Right renal cortex interstitium (tissue), 3 donors: ENCODE data around the gene TBX4. TPM values are rescaled to one million over a fixed set of nuclear protein-coding genes. Genes with fewer than 3 reads are reported as not detected.

ENCODE experiments used
- DNase-seq, 3 donors: peaks; one replicate each; pipeline ENCODE4 v3.0.0-alpha.2; 2013; ENCODE audit warnings: low read depth in 3 of 3, low spot score in 2 of 3
- polyA plus RNA-seq, 3 donors: library from polyadenylated mRNA; unstranded; fragments of 120-200 nt; gene quantifications; one replicate each; pipeline ENCODE4 v1.2.1, GENCODE V29; 2013; ENCODE audit not compliant: insufficient read length in 3 of 3

TBX4 gene
- polyA plus RNA-seq, 3 donors: 0.07 to 0.31 (median 0.26) TPM

DNA sequence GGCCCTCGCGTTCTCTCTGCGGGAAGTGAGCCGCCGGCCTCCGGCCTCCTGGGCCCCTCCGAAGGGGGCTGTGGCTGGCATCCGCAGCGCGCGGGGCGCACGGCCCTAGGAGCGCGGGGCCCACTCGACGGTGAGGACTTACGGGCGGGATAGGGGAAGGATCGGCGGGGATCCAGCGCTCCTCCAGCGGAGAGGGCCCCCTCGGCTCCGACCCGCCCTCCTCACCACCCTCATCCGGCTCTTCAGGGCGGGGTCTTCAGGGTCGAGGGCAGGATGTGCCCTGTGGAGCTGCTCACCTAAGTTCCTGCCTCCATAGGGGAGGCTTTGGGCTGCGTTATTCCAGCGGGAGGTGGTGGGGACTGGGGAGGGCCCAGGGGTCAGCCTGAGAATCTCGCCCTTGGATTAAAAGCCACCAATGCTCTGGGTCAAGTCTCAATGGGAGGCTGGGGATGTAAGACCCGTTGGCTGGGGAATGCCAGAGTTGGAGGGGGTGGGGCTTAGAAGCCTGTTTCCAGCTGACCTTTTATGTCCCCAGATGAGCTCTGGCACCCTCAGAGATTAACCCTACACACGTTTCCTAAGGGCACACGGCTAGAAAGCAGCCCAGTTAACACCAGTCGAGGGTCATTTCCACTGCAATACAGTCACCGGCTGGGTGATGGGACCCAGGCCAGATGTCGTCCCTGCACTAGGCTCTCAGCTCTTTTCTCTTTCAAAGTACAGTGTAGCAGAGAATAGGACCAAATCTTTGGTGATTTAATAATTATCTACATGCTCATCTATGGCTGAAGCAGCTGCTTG lies 39.2 kb upstream of the TBX4 start:
- DNase-seq: no peak

DNA sequence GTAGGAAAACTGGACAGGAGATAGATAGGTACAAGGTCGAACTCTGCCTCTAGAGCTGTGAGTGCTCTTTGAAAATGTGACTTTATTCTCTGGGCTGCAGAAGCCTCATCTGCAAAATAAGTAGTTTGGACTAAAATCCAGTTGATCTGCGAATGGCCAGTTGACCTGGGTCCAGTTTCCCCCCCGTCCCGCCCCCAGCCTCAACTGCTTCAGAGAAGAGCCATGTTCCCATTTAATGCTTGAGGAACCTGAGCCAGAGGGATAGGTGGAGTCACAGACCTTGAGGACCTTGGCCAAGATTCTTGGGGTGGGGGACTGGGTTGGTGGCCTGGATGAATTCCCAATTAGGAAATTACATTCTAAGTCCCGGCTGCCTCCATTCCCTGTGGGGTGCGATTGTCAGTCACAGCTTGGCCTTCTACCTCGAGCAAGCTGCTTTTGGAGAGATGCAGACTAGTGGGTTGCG lies 38.5 kb upstream of the TBX4 start:
- no peak for DNase-seq

DNA sequence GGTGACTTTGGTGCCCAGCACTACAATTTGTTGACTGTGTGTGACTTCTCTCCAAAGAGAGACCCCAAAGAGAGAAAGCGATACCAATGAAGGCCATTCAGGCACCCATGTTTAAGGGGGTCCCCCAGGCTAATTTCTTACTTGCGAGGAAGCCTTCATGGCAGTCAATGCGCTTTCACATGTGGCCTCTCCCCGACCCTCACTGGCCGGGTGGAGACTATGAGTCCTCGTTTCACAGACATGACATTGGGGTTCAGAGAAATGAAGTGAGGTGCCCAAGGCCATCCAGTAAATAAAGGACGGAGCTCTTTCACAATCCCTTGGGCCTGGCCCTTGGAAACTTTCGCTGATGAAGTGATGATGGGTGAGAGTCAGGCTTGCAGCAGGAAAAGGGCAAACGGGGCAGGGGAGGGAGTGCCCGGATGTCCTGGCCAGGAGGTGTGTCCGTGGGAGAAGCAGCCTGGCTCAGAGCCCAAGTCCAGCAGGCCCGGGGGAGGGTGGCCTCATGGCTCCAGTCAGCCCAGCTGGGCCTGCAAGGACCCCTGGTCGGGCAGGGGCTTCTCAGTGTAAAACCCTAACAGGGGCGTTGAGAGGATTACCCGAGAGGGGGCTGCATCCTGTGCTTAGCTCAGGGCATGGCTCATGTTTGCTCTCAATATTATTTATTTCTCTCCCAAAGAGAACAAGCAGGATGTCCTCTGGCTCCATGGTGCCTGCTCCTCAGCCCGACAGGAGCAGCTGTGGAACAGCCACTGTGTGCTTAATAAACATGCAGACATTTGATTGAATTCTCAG lies 37.9 kb upstream of the TBX4 start:
- no peak for DNase-seq

DNA sequence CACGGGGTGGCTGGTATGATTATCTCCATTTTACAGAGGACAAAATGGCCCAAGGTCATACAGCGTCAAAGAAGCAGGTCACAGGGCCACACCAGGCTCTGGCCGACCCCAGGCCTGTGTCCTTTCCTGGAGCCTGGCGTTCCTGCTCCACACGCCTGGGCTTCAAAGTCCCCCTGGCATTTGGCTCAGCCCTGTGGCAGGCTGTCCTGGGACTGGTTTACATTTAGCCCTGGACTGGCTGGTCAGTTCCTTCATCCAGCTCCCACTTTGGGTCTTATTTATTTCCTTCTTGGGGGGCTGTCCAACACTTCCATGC lies 37.3 kb upstream of the TBX4 start:
- no peak for DNase-seq

DNA sequence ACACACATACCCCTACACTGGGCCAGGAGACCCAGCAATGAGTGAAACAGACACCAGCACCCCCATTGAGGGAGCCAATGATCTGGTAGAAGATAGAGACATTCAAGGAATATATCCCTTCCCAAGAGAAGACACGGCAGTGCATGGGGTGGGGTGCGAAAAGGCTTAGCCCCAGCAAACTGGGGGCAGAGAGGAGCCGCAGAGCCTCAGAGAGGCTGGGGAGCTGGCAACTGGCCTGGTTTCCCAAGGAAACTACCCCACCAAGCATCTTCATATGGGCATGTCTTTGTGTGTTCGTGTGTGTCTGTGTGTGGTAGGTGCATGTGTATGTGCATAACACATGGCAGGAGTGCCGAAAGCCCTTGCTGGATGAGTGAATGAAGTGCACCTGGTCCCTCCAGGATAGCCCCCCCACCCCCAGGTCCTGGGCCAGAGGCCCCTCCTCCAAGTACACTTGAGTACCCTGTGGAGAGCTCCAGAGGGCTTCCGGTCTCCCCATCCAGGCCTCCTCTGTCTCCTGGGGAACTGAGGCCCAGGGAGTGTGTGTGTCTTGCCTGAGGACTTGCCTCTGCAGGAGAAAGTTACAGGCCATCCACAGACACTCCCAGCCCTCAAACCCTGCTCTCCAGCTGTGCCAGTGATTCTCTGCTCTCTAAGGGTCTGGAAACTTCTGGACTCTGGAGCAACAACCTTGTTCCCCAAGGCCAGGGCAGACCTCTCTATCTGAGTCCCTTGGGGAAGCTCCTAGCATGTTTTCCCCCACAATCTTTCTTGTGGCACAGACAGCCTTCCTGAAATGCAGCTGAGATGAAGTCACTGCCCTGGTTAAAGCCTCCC lies 36.6 kb upstream of the TBX4 start:
- DNase-seq: no peak

DNA sequence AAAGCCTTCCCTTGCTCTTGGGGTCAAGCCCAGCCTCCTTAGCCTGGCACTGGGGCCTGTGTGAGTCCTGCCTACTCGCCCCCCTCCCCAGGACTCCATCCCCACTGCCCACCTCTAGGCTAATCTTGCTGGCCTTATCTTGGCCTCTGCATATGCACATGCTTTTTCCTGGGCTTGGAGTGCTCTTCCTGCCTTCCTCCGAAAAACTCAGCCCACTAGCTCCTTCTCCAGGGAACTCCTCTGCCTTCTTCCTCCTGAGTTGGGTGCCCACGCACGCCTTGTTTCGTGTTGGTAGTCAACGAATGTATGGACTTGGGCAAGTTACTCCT lies 36.0 kb upstream of the TBX4 start:
- no peak for DNase-seq

DNA sequence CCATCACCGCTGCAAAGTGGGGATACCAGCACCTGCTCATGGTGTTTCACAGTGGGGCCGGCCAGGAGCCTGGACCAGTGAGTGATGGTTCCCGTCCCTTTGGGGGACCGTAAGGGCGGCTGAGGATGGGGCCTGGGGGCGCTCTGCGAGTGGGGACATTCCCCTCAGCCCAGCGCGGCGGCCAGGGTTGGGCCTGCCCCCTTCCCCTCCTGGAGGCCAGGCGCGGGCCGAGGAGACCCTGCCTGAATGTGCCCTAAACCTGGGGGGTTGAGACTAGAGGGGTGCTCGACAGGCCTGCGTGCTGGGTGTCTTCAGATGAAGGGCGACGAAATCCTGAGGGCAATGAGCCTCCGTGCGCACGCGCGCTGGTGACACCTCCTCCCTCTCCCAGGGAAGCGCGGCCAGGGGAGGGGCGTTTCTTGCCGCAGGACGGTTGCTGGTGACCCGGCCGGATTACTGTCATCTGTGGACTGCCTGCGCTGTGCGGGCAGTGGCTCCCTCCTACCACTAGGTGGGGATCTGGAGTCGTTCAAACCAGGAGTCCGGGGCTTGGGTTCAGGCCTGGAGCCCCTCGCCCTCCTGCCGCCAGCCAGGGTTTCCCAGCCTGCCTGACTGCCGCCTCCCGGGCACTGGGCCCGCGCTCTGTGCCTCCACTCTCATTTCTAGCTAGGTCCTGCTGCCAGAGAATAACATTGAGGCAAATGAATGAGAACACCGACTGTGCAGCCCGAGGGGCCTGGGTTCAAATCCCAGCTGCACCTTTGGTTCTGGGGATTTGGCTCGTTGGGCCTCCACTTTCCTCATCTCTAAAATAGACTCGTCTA lies 35.5 kb upstream of the TBX4 start:
- no peak for DNase-seq

DNA sequence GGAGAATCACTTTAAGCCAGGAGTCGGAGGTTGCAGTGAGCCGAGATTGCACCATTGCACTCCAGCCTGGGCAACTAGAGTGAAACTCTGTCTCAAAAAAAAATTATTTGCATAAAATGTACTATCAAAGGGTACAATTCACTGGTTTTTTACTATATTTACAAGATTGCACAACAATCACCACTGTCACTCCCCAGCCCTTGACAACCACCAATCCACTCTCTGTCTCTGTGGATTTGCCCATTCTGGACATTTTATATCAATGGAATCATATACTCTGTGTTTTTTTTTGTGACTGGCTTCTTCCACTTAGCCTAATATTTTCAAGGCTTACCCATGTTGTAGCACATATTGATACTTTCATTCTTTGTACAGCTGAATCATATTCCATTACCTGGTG lies 33.8 kb upstream of the TBX4 start:
- no peak for DNase-seq

DNA sequence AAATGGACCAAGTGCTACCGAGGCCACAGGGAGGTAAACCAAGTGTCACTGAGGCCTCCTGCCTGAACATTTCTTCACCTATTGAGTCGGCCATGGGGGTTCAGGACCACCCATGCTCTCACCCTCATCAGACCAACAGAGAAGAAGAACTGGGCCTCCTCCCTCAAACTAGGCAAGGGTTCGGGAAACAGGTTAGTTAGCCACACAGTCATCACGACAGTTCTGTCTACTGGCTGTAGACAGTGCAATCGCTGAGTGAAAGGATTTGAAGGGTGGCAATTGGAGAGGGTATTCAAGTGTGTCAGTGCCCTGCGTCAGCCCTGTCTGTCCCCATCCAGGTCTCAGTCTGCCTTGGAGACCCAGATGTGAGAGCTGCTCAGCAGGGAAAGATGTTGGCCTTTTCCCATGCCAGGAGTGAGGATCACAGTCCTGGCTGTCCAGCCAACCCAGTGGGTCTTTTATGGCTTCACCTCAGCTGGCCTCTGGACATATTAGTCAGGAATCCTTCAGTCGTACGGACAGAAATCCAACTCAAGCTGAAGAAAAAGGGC lies 32.7 kb upstream of the TBX4 start:
- no peak for DNase-seq

DNA sequence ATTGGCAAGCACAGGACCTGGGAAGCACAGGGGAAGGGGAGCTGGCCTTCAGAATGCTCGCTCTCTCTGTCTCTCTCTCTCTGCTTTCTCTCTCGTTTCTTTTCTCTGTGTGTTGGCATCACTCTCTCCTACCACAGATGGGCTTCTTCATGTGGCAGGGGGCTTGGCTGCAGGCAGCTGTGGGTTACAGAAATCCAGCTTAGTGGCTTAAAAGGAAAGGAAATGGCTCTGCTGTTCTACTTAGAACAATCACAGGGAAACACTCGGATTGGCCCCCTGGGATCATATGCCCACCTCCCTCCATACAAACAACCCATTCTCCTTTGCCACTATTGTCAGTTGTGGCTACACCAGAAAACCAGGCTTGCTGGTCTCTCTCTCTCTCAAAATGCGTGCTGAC lies 32.2 kb upstream of the TBX4 start:
- DNase-seq: no peak

DNA sequence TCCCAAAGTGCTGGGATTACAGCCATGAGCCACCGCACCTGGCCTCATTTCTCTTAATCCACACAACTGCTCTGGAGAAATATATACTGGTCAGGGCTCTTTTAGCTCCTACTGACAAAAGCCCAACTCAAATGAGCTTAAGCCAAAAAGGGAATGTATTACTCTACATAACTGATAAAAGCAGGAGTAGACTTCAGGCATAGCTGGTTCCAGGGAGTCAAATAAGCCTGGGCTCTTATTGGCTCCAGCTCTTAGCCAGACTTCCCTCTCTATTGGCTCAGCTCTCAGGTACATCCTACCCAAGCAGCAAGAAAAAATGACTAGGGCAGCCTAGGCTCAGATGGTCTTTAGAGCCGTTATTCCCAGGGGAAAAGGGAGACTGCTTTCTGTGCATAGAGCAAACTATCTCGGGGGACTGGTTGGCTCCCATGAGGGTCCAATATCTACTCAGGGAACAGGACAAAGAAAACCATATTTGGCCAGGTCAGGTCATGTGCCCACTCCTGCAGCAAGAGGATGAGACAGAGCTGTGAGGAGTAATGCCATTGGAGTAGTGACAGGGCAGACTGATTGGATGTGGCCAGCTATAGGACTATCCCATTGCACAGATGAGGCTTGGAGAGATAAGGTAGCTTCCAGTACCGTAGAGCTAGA lies 31.4 kb upstream of the TBX4 start:
- DNase-seq: no peak

DNA sequence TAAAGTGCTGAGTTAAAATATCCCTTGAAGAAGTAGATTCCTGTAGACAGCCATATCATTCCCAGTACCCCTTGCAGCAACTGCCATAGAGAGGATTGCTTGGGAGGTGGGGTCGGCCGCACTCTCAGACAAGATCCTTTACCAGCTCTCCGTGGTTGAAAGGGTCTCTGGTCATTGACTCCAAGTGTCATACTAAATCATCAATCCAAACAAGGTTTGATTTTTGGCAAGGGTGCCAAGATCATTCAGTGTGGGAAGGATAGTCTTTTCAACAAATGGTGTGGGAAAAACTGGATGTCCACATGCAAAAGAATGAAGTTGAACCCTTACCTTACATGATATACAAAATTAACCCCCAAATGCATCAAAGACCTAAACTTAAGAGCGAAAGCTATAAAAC lies 30.8 kb upstream of the TBX4 start:
- no peak for DNase-seq

DNA sequence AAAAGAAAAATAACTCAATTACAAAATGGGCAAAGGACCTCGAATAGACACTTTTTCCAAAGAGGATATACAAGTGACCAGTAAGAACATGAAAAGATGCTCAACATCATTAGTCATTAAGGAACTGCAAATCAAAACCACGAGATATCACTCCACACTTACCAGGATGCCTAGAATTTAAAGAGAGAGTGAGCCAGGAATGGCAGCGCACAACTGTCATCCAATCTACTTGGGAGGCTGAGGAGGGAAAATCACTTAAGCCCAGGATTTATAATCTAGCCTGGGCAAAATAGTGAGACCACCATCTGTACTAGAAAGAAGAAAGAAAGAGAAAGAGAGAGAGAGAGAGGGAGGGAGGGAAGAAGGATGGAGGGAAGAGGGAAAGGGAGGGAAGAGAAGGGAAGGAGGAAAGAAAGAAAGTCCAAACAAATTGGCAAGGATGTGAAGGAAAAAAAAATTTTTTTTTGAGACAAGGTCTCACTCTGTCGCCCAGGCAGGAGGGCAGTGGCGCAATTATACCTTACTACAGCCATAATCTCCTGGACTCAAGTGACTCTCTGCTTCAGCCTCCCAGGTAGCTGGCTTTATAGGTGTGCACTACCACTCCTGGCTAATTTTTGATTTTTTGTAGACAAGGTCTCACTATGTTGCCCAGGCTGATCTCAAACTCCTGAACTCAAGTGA lies 30.0 kb upstream of the TBX4 start:
- DNase-seq: no peak

DNA sequence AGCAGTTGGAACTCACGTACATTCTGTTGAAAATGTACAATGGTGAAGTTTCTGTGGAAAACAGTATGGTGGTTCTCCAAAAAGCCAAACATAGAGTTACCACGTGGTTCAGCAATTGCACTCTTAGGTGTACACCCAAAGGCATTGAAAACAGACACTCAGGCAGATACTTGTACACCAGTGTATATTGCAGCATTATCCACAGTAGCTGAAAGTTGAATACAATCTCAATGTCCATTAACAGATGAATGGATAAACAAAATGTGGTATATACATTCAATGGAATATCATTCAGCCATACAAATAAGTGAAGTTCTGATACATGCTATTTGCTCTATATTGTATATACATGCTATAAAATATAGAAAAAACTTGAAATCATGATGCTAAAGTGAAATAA lies 29.4 kb upstream of the TBX4 start:
- no peak for DNase-seq

DNA sequence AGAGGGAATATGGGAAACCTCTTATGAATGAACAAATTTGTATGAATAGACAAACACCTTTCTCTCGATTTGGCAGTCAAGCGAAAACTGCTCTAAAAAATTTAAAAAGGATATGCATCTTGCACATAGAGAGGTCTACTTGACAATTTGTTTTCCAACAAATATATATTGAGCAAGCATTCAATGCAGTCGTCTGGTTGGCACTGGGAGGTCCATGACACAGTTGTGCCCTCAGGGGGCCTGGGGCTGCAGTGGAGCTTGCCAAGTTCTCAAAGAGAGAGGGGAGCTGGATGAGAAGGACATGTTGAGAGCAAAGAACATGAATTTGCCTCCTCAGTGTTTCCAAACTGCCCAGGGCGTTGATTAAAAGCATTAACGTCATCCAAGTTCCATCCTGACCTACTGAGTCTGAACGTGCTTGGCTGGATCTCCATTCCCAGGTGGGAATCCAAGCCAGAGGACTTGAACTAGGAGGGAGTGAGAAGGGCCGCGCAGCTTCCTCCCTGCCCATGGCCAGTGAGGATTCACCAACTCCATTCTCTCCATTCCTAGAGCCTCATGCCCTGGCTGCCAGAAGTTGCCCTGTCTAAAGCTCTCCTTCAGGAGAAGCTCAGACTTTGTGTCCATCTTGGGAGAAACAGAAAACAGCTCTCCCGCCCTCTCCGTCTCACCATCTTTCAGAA lies 28.1 kb upstream of the TBX4 start:
- no peak for DNase-seq

DNA sequence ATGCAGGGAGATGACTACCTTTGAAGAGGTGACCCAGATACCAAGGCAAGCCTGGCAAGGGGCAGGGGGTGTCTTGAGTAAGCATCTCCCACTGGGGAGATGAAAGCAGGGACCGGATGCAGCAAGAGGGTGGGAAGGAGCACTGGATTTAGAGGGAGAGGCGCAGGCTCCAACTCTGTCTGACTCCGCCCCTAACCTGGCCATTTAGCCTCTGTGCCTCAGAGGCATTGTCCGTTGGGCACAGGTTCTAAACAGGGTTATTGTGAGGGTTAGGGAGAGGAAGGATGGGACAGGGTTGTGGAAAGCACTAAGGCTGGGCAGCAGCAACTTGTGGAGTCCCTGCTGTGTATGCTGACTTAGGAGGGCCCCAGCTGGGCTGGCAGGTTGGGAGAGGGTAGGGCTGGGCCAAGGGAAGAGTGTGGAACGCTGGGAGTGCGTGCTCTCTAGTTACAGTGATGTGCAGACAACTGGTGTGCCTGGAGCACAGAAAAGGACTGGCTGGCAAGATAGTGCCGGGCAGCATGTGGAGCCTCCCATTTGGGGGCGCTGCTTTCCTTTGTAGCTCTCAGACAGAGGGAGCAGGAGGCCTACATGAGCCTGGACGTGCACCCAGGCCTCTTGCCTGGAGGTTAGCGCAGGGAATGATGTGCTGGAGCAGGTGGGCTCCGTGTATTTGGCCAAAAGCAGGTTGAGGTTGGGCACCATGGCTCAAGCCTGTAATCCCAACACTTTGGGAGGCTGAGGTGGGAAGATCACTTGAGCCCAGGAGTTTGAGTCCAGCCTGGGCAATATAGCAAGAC lies 26.3 kb upstream of the TBX4 start:
- no peak for DNase-seq

DNA sequence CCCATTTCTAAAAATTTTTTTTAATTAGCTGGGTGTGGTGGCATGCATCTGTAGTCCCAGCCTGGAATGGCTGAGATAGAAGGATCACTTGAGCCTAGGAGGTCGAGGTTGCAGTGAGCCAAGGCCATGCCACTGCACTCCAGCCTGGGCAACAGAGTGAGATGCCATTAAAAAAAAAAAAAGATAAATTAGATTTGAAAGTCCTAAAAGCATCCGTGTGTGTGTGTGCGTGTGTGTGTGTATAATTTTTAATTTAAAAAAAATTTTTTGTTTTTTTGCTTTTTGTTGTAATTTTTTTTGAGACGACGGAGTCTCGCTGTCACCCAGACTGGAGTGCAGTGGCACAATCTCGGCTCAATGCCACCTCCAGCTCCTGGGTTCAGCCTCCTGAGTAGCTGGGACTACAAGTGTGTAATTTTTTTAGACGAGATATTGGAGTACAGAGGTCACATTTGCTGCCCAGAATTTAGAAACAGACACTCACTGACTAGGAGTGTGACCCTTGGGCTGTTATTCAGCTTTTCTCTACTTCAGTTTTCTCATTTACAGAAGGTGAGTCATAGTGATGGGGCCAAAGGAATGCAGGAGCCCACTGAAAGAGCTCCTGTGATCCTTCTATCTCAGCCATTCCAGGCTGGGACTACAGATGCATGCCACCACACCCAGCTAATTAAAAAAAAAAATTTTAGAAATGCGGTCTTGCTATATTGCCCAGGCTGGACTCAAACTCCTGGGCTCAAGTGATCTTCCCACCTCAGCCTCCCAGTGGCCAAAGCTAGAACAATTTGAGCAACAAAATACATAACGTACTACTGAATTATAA lies 25.5 kb upstream of the TBX4 start:
- DNase-seq: no peak
